Dermis blood vessel endothelial cell (primary cell): Measurements from ENCODE around the gene EIF3A. TPM values are rescaled to one million over a fixed set of nuclear protein-coding genes. Genes with fewer than 3 reads are reported as not detected.
"Not testable (repeated sequence)": the region's sequence is repeated elsewhere in the genome, so short reads cannot be mapped to it uniquely, and the experiment has no call there.

Experiments used
- DNase-seq: peaks from one replicate; pipeline ENCODE4 v3.0.0; 2010
- total RNA-seq: library from RNA; depleted of rRNA; stranded (reverse); fragments of >200 nt; gene quantifications from 2 replicates; pipeline ENCODE4 v1.2.3, GENCODE V29; 2014

The EIF3A gene
- total RNA-seq, 1 donor from 2014 or later = 131 TPM

DNA sequence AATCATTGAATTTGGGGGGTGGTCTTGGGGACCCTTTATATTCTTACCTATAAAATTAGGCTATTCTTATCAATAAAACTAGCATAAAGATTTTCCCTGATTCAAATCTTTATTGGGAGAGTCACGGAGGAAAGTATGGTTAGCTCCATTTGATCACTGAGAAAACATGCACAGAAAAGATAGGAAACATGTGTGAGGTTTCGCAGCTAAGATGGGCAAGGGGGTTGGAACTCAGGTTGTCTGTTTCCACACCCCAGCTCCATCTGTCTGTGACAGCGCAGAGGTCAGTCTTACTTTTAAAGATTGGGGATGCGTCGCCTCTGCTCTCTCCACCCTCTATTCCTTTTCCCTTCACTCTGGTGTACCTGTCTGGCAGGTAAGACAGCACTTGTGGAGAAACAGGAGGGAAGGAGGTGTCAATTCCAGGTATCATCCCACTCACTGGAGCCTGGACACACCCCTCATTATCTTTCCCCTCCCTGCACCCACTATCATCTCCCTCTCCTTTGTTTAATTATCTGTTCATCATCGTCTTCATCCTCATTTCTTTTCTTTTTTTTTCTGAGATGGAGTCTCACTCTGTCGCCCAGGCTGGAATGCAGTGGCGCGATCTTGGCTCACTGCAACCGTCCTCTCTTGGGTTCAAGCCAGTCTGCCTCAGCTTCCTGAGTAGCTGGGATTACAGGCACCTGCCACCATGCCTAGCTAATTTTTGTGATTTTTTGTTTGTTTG, 20.9 kb upstream of the EIF3A start:
- DNase-seq = no peak

GRCh38 chr10:119100434-119101238, 20.0 kb upstream of the EIF3A start:
- peak; percentile 83 for DNase-seq

- DNase-seq = no peak
Measured at GRCh38 chr10:119098576-119098975, 18.0 kb upstream of the EIF3A start.

DNA sequence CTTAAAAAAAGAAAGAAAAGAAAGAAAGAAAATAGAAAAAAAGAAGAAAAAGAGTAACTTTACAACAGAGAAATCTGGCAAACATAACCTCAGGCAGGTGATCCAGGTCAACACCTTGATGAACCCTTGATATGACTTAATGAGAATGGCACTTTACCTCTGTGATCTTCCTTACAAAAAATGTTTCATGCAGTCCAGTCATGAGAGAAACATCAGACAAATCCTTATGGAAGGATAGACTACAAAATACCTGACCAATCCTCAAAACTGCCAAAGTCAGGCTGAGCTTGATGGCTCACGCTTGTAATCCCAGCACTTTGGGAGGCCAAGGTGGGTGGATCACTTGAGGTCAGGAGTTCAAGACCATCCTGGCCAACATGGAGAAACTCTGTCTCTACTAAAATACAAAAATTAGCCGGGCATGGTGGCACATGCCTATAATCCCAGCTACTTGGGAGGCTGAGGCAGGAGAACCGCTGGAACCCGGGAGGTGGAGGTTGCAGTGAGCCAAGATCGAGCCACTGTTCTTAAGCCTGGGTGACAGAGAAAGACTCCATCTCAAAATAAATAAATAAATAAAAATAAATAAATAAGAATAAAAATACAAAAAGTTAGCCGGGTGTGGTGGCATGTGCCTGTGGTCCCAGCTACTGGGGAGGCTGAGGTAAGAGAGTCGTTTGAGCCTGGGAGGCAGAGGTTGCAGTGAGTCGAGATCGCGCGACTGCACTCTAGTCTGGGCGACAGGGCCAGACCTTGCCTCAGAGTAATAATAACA, 16.2 kb upstream of the EIF3A start:
- not testable (repeated sequence) for DNase-seq

- DNase-seq = no peak
Measured at GRCh38 chr10:119095640-119096039, 15.0 kb upstream of the EIF3A start.

GRCh38 chr10:119090968-119091367, 10.4 kb upstream of the EIF3A start:
- no peak for DNase-seq

GRCh38 chr10:119090026-119090795, 9.6 kb upstream of the EIF3A start:
- no peak for DNase-seq

DNA sequence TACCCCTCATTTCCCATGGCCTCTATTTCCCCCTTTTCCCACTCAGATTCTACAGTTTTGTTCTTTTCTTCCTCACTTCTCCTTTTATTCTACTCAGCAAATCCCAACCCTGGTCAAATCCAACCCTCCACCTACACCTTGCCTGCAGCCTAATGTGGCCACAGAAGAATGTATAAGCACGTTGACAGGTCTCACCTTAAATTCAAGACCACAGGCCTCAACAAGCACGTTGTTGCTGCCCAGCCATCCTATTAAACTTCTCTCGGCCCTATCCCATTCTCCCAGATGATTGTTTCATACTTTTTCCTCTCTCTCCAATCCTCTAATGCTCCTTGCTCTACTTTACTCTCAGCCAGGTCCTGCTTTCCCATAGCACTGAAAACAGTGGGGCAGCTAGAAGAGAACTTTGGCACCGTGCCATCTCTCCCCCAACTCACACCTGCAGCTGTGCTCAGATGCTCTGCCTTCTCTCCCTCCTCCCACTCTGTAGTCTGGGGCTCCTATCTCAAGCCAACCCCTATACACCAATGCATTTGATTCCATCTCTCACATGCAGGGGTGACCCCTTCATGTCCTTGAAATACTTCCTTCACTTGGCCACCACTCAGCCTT, 6.8 kb upstream of the EIF3A start:
- DNase-seq = no peak

DNA sequence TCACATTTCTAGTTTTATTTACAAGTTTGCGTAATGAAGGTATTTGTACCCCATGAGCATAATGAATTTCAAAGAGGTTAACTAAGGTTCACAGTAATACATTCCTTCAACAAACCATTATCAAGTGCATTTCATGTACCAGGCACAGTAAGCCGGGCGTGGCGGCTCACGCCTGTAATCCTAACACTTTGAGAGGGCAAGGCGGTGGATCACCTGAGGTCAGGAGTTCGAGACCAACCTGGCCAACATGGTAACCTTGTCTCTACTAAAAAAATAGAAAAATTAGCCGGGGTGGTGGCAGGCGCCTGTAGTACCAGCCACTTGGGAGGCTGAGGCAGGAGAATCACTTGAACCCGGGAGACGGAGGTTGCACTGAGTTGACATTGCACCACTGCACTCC, 4.3 kb upstream of the EIF3A start:
- DNase-seq = no peak

DNA sequence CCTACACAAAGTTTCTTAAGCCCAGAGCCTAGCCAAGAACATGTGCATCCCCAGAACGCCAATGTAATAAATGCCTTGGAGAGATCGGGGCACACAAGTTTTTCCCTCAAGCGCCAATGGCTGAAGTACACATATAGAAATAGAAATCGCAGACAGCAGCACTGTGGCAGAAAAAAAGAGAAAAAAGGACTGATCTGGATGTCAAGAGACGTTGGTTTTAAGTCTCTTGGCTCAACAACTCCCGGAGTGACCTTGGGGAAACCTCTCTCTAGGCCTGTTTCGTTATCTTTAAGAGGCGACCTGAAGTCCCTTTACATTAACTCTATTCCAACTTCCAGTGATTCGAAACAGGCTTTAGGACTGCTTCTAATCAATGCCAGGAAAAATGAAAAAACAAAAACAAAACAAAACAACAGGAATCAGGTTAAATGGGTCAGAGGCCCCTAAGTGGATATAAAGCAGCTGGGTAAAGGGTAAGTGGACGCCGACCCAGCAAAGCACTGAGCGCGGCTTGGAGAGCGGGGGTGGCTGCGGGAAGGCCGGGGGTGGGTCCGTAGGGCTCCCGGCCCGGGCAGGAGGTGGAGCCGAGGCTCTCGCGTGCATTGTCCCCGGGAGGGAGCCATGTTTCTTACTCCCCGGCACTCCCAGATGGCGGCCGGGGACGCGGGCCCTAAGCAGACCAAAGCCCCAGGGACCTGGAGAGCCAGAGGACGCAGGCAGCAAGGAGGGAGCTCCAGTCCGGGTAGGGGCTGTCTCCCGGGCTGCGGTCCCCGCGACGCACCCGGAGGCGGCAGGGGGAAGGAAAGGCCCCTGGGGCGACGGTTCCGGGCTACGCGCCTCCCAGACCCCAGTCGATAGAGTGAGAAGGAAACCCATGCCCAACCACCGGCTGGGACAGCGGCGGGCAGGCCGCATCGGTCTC, 757 bp downstream of the EIF3A start:
- DNase-seq = peak; percentile 88

GRCh38 chr10:119078422-119079179, 2.0 kb downstream of the EIF3A start:
- no peak for DNase-seq

GRCh38 chr10:119073584-119073983, 7.0 kb downstream of the EIF3A start:
- DNase-seq = no peak

DNA sequence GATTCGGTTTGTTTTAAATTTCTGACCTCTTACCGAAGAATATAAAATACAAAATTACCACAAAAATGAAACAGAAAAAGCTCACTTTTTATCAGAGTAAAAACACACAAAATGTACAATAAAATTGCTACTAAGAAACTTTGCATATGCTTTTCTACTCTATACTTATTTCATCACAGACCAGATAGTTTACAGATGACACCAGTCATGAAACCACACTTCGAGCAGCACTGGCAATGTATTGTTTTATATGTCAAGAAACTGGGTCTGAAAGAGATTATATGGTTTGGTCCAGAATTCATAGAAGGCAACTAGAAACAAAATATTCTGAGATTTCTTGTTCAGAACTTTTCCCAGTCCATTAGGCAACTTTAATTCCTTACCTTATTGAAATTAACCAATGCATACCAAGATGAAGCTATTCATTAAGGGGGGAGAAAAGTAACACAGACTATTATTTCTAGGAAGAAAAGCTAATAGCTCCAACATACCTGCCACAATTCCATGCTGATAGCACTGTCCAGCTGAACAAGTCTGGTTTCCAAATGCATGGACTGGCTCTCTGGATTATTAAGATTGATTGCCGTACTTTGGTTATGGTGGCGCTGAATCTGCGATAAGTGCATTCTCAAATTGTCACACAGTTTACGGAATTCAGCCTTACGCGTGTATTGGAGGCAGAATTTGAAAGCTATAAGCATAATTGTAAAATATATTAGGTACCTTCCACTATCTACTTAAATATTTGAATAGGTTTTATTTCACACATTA, 10.0 kb downstream of the EIF3A start:
- DNase-seq = no peak

DNA sequence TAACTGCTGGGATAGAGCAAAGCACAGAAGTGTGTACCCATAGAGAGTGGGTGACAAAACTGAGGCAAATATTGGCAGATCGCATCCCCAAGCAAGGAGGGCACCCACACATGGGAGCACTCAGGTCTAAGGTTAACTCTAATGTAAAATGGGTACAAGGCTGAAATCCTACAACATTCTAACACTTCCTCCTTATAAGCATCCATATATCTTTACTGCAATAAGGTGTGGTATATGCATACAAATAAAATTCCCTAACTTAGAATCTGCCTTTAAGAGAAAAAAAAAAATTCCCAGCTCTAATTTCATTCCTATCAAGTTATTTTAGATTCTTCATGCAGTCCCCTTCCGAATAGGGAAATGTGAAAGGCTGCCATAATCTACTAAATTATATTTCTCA, 18.7 kb downstream of the EIF3A start:
- DNase-seq = no peak

- DNase-seq = no peak
Measured at GRCh38 chr10:119061352-119061751, 19.3 kb downstream of the EIF3A start.

DNA sequence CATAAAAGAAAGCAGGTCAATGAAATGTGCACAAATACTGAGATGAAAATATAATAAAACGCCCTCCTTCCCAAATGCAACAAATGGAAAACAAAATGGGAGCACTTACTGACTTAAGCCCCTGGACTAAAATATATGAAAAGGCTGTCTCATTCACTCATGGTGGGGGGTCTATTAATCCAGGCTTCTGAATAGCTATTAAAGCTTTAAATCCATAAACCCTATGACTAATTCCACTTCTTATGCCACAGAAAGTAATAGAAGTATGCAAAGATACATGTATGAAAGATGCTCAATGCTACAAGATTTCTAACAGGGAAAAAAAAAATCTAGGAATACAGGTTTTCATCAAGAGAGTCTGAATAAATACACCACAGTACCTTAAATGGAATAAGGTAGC, 20.5 kb downstream of the EIF3A start:
- DNase-seq = no peak

GRCh38 chr10:119059557-119059956, 21.1 kb downstream of the EIF3A start:
- no peak for DNase-seq

DNA sequence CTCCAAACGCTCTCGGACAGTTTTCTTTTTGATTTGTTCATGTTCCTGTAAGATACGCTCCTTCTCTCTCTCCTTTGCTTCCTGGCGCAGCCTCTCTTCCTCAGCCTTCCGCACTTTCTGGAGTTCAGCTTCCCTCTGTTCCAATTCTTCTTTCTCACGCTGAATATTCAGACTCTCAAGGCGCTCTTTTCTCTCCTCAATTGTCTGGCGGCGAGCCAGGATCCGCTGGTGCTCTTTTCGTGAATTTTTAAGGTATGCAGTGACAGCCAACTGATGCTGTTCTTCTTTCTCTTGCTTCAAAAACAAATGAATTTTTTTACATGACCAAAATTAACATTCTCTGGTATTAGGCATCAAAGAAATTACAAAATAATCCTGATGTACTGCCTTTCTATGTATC, 22.6 kb downstream of the EIF3A start:
- no peak for DNase-seq

DNA sequence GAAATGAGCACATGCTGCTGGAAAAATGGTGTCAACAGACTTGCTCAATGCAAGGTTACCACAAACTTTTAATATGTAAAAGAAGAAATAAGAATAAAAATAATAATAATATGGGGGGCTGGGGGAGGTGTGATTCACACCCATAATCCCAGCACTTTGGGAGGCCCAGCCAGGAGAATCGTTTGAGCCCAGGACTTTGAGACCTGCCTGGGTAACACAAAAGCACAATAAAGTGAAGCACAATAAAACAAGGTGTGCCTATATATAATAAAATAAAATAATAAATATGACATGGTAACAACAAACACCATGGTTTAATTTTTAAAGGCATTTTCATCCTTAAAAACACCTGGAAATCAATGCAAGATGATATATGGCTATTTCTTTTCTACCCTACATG, 25.1 kb downstream of the EIF3A start:
- no peak for DNase-seq
